Measurements from ENCODE around the gene NEURL1B.
"Not testable (repeated sequence)": the region's sequence is repeated elsewhere in the genome, so short reads cannot be mapped to it uniquely, and the experiment has no call there.

Gene NEURL1B

GRCh38 chr5:172694061-172694460 lies 53.0 kb downstream of the NEURL1B start:
- in situ Hi-C loops (cut with MboI; ENCODE audit: low sequenced_read_pairs) = loop anchor here (5.0 kb wide), 1 partner anchor 217 kb away; no protein-coding TSS in a partner anchor

DNA sequence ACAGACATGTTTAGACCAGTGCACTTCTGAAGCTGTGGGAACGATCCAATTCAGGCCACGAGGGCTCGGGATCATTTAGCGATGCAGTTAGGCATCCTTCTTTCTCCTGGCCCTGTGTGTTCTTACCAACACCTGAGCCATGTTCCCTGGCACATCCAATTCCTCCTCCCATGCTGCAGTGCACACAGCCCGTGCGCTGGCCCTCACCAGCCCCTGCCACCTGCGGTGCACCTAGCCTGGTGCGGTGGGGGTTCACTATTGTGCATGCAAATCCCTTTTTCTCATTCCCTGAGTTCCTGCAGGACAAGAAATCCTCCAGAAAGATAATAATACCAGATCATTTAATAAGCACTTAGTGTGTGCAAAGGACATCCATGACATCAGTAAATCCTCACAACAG lies 53.5 kb downstream of the NEURL1B start:
- in situ Hi-C loops (cut with MboI; ENCODE audit: low sequenced_read_pairs) = loop anchor here (5.0 kb wide), 1 partner anchor 217 kb away; no protein-coding TSS in a partner anchor

DNA sequence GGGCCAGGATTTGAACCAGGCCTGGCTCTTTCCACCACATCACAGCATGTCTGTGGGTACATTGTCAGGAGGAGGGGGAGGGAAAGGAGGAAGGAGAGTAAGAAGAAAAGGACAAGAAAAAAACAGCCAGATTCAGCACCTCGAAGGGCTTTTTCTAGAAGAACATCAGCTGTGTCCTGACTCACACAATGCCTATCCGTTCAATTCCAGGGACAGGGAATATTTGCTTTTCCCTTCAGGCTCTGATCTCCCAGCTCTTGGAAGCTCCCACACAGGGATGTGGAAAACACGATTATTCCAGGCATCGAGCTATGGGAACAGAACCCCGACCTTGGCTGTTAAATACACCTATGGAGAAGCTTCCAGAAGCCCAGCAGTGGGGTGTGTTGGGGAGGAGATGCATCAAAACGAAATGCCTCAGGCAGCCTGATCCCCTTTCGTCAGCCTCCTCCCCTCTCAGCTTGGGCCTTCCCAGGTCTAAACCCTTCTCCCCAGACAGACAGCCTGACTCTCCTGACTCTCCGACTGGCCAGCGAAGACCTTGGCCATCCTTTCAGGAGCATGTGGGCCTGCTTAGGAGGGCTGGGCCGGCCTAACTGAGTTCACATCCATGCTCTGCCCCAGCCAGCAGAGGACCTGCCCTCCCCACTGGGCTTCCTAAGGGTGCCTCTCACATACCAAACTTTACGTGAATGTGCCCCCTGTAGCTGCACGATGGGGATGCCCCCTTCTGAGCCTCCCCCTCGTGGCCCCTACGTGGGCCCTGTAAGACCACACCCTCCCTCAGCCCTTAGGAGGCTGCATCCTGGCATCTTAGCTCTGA lies 54.4 kb downstream of the NEURL1B start:
- in situ Hi-C loops (cut with MboI; ENCODE audit: low sequenced_read_pairs) = no loop called here

GRCh38 chr5:172696171-172696849 lies 55.2 kb downstream of the NEURL1B start:
- in situ Hi-C loops (cut with MboI; ENCODE audit: low sequenced_read_pairs) = no loop called here

GRCh38 chr5:172697123-172698121 lies 56.4 kb downstream of the NEURL1B start:
- in situ Hi-C loops (cut with MboI; ENCODE audit: low sequenced_read_pairs) = no loop called here

DNA sequence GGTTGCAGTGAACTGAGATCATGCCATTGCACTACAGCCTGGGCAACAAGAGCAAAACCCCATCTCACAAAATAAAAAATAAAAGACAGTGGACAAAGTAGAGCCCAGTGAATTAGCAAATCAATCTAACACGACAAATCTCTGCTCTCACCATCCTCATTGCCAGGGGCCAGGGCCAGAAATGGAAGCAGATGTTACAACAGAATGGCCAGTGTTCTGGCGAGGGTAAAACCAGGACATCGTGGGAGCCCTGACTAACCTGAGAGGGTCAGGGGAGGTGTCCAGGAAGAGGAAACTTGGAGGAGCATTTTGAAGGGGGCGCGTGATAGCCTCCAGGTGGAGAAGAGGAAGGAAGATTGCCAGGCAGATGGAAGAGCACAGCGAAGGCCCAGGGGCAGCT lies 58.4 kb downstream of the NEURL1B start:
- in situ Hi-C loops (cut with MboI; ENCODE audit: low sequenced_read_pairs) = no loop called here

DNA sequence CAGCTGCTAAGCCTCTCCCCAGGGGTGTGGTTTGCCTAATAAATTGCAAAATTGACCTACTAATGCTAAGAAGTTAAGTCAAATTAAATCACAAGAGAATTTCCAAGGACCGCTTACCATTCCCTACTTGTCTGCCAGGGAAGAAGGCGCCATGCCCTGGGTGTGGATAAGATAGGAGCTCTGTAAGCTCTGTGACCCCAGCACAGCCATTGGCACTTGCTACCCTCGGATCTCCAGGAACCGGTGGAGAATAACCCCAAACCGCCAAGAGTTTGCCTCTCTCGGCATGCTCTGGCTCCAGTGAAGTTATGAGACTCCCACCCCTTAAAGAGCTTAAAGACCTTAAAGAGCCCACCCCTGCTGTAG lies 58.9 kb downstream of the NEURL1B start:
- in situ Hi-C loops (cut with MboI; ENCODE audit: low sequenced_read_pairs) = no loop called here

DNA sequence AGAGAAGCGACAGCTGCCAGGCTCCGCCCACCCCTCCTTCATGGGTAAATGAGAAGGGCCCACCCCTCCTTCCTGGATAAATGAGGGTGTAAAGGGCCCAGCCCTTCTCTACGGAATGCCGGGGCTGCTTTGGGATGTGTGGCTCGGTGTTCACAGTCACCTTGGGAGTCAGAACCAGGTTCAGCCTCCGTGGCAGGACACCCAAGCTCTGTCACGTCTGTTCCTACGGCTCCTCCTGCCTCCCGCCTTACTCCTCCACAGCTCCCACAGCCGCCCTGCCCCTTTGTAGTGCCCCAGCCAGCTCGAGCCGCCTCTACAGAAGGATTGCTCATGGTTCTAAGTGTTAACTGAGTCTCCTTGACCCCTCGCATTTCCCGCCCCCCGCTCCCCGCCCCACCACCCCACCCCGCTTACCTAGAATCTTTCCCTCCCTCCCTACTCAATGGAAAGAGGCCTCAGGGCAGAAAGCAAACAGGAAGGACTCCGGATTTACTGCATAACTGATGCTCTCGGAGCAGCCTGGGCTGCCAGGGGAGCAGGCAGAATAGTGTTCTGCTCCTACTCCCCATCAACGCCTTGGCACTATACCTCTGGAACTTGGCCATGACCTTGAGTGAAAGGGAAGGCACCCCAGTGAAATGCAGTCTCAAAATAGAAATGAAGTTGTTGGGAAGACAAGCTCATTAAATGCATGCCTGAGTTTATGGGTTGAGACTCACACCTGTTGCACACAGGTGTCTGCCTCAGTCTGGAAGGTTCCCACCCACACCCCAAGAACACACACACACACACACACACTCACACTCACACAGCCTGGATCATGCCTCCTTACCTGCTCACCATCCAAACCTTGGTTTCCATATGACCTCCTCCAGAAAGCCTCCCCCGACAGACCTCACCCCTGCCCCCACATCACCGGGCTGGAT lies 59.6 kb downstream of the NEURL1B start:
- in situ Hi-C loops (cut with MboI; ENCODE audit: low sequenced_read_pairs) = no loop called here

DNA sequence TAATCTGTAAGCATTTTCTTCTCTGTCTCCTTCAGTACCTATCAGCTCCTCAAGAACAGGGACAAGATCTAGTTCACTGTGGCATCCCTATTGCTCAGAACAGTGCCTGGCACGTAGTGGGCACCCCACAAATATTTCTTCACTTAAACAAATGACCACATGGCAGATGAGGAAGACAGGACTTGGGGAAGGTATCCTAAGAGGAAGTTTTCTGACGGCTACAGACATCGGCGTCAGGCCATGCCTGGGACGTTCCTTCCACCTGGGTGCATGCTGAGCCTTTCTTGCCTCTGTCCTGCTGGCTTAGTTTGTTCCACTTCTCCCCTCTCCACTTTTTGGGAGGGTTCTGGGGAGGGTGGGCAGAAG lies 60.2 kb downstream of the NEURL1B start:
- in situ Hi-C loops (cut with MboI; ENCODE audit: low sequenced_read_pairs) = no loop called here

- in situ Hi-C loops (cut with MboI; ENCODE audit: low sequenced_read_pairs) = no loop called here
Measured at GRCh38 chr5:172703952-172704351, 62.9 kb downstream of the NEURL1B start.

- in situ Hi-C loops (cut with MboI; ENCODE audit: low sequenced_read_pairs) = no loop called here
Measured at GRCh38 chr5:172705576-172706084, 64.6 kb downstream of the NEURL1B start.

DNA sequence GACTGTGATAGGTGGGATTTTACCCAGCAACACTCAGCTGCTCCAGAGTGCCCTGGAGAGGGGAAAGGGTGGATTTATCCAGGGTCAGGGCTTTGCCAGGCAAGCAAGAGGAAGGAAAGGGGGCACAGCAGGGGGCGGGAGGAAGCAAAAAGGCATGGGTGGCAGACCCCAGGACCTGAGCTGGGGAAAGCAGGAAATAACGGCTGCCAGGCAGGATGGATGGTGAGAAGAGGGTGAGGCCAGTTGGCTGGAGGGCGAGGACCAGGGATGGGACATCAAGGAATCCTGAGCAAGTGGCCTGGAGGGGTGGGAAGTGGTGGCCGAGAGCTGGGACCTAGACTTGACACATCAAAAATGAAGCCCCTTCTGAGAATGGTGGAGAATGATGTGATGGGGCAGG lies 65.7 kb downstream of the NEURL1B start:
- in situ Hi-C loops (cut with MboI; ENCODE audit: low sequenced_read_pairs) = no loop called here

DNA sequence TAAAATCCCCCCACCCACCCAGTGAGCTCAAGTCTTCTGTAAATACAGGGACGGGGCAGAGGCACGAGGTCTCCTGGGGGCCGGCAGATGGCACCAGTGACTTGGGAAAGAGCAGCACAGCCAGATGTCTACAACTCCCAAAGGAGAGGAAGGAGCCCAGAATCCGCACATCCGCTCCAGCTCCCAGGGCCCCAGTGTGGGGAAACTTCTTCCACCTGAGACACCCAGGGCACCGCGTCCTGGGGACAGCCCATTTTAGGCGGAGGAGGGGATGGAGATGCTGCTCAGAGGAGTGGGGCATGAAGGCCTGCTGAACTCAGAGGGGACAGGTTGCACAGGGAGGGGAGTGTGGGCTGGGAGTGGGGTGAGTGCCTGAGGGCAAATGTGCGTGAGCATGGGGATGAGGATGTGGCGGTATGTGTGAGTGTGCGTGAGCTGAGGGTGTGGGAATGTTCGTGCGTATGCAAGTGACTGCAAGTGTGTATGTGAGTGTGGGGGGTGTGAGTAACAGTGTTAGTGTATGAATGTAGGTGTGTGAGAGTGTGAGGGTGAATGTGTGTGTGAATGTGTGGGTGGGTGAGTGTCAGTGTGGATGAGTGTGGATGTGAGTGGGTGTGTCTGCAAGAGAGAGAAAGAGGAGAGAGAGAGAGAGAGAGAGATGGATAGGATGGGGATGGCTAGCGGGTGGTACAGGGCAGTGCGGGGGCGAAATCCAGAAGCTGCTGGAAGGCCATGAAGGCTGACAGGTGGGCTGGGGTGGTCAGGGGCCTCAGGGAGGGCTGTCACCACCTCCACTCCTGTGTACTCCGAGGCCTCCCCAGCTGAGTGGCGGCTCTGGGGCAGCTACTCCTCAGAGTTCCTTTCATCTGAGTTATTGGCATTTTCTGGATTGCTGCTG lies 66.5 kb downstream of the NEURL1B start:
- in situ Hi-C loops (cut with MboI; ENCODE audit: low sequenced_read_pairs) = no loop called here

- in situ Hi-C loops (cut with MboI; ENCODE audit: low sequenced_read_pairs) = no loop called here
Measured at GRCh38 chr5:172708183-172708505, 67.1 kb downstream of the NEURL1B start.

DNA sequence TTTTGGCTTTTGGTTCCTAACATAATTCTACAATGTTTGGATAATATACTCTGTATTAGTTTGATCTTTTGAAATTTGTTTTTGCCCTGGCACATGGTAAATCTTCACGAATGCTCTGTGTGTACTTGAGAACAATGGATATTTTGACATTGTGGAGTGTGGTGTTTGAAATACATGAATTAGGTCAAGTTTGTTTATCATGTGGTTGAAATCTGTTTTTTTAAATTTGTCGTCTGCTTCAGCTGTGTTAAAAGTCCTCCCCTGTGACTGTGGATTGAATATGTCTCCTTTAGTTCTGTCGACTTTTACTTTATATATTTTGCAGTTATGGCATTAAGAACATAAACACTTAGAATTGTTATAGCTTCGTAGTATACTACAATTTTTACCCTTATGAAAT lies 69.6 kb downstream of the NEURL1B start:
- in situ Hi-C loops (cut with MboI; ENCODE audit: low sequenced_read_pairs) = no loop called here

- in situ Hi-C loops (cut with MboI; ENCODE audit: low sequenced_read_pairs) = not testable (repeated sequence)
Measured at GRCh38 chr5:172711321-172711861, 70.3 kb downstream of the NEURL1B start.

DNA sequence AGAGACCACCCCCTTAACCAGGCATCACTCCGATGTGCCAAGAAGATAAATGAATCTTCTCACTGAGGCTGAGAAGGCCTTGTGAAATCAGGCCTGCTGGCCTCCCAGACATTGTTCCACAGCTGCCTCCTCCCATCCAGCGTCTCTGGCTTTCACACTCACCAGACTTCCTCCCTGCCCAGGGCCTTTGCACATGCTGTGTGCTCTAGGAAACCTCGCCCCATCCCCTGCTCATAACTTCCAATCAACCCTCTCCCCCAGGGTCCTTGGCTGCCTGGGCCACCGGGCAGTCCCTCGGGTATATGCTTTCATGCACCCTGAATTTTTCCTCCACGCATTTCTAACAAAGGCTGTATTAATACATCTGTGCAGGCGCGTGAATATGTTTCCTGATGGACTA lies 71.5 kb downstream of the NEURL1B start:
- in situ Hi-C loops (cut with MboI; ENCODE audit: low sequenced_read_pairs) = no loop called here

GRCh38 chr5:172713113-172713808 lies 72.2 kb downstream of the NEURL1B start:
- in situ Hi-C loops (cut with MboI; ENCODE audit: low sequenced_read_pairs) = no loop called here

Data from HL-60/S4 treated with retinoic acid at 250 ng/mL for 4 days and 3 days (cell line).